HUES48 (cell line): ENCODE results near the gene SPEM1.

Source experiments
- H3K27ac ChIP-seq: one replicate; pipeline ENCODE4 v1.7.0; 2013; ENCODE audit warnings: low read depth, low read length, inconsistent platforms
- H3K27me3 ChIP-seq: 2 replicates; pipeline ENCODE4 v1.6.1; 2013; ENCODE audit warnings: mild to moderate bottlenecking, low read length; ENCODE audit not compliant: control insufficient read depth, insufficient read depth
- H3K36me3 ChIP-seq: 2 replicates; pipeline ENCODE4 v1.6.1; 2013; ENCODE audit warnings: low read length; ENCODE audit not compliant: control insufficient read depth, insufficient read depth
- H3K4me1 ChIP-seq: 2 replicates; pipeline ENCODE4 v1.6.1; 2013; ENCODE audit warnings: mild to moderate bottlenecking, low read length; ENCODE audit not compliant: control insufficient read depth, insufficient read depth
- H3K4me3 ChIP-seq: 2 replicates; pipeline ENCODE4 v1.5.1; 2013; ENCODE audit warnings: mild to moderate bottlenecking, low read depth, low read length
- H3K9ac ChIP-seq: 2 replicates; pipeline ENCODE4 v1.6.1; 2013; ENCODE audit warnings: mild to moderate bottlenecking, low read depth, low read length, moderate library complexity
- H3K9me3 ChIP-seq: 2 replicates; pipeline ENCODE4 v1.6.1; 2013; ENCODE audit warnings: low read length; ENCODE audit not compliant: control insufficient read depth, insufficient read depth

The SPEM1 gene

DNA sequence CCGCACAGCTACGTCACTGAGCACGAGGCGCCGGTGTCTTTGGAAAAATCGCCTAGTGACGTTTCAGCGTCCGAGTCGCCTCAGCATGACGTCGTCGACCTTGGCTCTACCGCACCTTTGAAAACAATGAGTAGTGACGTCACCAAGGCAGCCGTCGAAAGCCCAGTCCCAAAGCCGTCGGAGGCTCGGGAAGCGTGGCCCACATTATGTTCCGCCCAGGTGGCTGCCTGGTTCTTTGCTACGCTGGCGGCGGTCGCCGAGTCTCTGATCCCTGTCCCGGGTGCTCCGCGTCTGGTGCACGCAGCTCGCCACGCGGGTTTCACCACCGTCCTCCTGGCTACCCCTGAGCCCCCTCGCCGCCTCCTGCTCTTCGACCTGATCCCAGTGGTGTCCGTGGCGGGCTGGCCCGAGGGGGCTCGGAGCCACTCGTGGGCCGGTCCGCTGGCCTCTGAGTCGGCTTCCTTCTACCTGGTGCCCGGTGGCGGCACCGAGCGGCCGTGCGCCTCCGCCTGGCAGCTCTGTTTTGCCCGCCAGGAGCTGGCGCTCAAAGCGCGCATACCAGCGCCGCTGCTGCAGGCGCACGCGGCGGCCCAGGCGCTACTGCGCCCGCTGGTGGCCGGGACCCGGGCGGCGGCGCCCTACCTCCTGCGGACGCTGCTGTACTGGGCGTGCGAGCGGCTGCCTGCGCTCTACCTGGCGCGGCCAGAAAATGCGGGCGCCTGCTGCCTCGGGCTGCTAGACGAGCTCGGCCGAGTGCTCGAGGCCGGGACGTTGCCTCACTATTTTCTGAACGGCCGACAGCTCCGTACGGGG lies 16.6 kb downstream of the SPEM1 start:
- Histone ChIP-seq H3K4me1 (peaks cover 26% of the 10 kb centered on the region), H3K9ac (peak overlapping the region; percentile 50; the same call in 1 of the 2 replicates), H3K27me3 (peaks cover 24% of the 10 kb centered on the region), H3K9me3 (no peaks in the 10 kb centered on the region), H3K27ac (peak overlapping the region; percentile 23), H3K36me3 (no peaks in the 10 kb centered on the region), H3K4me3 (peak overlapping the region; percentile 92)

DNA sequence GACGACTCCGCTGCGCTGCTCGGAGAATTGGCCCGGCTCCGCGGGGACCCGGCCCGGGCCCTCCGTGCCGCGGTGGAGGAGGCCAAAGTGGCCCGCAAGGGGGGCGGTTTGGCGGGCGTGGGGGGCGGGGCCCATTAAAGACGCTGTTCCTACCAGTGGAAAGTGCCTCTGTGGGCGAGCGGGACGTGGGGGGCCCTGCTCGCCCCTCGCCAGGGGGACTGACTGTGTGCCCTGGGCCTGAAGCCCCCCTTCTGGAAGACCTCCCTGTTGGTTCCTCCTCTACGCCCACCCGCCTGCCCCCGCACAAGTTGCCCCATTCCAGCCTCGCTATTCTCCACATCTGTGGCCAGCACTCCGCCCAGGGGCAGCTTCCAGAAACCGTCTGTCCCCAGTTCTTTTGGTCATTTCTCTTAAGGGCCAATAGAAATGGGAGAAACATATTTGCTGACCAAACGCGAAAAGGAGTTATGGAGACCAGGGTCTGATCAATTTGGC lies 17.3 kb downstream of the SPEM1 start:
- peak overlapping the region; percentile 92 for H3K4me3 ChIP-seq
- peaks cover 24% of the 10 kb centered on the region for H3K27me3 ChIP-seq
- H3K36me3 ChIP-seq: no peaks in the 10 kb centered on the region
- H3K4me1 ChIP-seq: peaks cover 26% of the 10 kb centered on the region
- H3K9me3 ChIP-seq: no peaks in the 10 kb centered on the region
- H3K27ac ChIP-seq: no peak overlapping the region
- no peak overlapping the region for H3K9ac ChIP-seq

DNA sequence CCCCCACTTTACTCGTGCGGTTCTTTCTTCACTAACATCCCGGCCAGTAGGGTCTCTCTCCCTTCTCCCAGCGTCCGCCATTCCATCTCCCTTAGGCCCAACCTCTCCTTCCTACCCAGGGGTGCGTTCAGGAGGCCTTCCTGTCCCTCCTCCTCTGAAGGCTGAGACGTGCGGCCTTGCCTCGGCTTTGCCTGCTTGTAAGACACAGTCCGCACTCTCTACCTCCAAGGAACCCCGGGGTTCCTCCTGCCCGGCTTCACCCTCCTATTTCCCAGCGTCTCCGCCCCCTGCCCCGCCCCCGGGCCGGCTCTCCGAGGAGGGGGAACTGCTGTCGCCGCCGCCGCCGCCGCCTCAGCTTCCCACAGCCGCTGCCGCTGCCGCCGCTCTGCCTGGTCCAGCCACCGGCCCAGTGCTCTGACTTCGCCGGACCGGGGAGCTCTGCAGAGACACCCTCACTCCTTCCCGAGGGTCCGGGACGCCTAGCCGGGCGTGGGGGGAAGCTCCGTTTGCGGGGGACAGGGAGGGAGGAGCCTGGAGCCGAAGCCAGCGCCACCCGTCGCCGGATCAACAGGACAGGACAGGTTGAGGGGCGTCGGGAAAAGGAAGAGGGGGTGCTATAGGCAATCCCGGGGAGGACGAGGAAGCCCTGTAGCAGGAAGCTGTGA lies 18.0 kb downstream of the SPEM1 start:
- no peaks in the 10 kb centered on the region for H3K9me3 ChIP-seq
- H3K9ac ChIP-seq: no peak overlapping the region
- no peaks in the 10 kb centered on the region for H3K36me3 ChIP-seq
- H3K4me3 ChIP-seq: peak overlapping the region; percentile 92
- H3K27ac ChIP-seq: no peak overlapping the region
- peaks cover 24% of the 10 kb centered on the region for H3K27me3 ChIP-seq
- peaks cover 26% of the 10 kb centered on the region for H3K4me1 ChIP-seq

DNA sequence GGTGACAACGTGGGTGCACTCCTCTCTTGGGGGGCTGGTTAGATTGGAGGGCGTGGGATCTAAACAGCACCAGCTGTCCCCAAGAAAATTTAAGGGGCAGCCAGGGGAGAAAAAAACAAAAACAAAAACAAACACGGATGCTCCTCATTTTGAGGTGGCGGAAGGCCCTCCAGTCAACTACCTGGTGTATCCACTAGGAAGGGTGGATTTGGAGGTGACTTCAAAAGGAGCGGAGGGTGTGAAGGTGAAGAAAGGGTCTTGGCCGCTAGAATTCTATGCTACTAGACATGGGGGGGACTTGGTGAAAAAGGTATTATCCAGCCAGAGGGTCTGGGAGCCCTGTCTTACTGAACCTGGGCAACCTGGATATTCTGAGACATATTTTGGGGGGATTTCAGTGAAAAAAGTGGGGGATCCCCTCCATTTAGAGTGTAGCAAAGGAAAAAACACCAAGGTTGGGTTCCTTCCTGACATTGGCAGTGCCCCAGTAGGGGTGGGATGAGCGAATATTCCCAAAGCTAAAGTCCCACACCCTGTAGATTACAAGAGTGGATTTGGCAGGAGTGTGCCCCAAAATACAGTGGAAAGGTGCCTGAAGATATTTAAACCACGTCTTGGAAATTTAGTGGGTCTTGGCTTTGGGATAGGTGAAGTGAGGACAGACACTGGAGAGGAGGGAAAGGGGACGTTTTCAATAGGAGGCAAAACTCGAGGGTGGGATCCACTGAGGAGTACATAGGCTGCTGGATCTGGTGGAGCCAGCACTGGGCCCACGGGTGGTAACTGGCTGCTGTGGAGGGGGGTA lies 18.7 kb downstream of the SPEM1 start:
- peaks cover 24% of the 10 kb centered on the region for H3K27me3 ChIP-seq
- H3K36me3 ChIP-seq: no peaks in the 10 kb centered on the region
- no peak overlapping the region for H3K9ac ChIP-seq
- peak overlapping the region; percentile 92 for H3K4me3 ChIP-seq
- H3K9me3 ChIP-seq: no peaks in the 10 kb centered on the region
- no peak overlapping the region for H3K27ac ChIP-seq
- H3K4me1 ChIP-seq: peaks cover 26% of the 10 kb centered on the region

DNA sequence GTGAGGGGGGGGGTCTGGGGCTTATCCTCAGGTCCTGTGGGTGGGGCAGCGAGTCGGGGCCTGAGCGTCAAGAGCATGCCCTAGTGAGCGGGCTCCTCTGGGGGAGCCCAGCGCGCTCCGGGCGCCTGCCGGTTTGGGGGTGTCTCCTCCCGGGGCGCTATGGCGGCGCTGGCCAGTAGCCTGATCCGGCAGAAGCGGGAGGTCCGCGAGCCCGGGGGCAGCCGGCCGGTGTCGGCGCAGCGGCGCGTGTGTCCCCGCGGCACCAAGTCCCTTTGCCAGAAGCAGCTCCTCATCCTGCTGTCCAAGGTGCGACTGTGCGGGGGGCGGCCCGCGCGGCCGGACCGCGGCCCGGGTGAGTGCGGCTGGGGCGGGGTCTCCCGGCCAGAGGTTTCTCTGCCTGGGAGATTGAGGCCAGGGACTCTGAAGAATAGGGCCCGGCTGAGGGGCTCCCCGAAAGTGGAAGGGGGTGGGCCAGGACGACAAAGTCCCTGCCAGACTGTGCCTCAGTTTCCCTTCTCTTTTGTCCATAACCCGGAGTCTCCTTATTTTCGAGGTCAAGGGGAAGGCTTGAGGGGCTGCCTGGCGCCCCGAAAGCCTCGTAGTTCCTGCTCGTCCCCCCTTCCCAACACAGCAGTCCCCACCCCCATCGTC lies 19.5 kb downstream of the SPEM1 start, which contains the start of gene FGF11:
FGF11 (plus strand) TSS at position 51 of the 651 bp plus-strand sequence; CDS start at position 160, 109 bp downstream.
- Histone ChIP-seq H3K4me3 (peak within 1 kb of the TSS; percentile 92), H3K27me3 (peaks cover 24% of the 10 kb centered on the region), H3K36me3 (no peaks in the 10 kb centered on the region), H3K9ac (peak within 1 kb of the TSS; percentile 93), H3K9me3 (no peaks in the 10 kb centered on the region), H3K4me1 (peaks cover 29% of the 10 kb centered on the region), H3K27ac (peak within 1 kb of the TSS; percentile 86)

DNA sequence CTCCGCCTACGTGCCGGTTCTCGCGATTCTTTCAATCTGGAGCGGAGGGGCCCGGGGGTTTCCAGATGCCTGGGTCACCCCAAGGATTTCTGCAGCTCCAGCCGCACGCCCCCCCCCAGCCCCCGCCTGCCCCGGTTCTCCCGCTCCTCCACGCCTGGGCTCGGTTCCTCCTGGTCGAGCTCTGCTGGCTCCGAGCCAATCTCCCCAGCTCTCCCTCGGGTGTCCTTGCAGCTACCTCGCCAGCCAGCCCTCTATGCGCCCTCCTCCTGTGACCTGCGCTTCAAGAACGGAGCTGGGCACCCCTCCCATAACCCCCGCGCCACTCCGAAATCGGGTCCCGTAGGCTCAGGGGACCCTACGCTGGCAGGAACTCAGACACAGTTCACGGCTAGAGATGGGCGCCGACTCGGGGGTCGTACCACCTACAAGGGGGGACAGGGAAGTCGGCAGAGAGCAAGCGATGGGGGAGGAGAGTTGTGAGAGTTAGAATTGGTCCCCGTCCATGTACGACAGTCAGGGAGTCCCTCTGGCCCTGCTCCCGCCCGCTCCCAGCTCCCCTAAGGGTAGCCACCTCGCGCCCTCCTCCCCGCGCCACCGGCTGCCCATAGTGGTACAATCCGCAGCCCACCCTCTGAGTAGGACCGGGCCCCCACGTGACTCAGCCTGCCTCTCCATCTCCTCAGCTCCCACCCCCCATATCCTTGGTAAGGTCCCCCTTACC lies 20.1 kb downstream of the SPEM1 start:
- Histone ChIP-seq H3K4me3 (peak overlapping the region; percentile 92), H3K36me3 (no peaks in the 10 kb centered on the region), H3K27me3 (peaks cover 24% of the 10 kb centered on the region), H3K27ac (peak overlapping the region; percentile 86), H3K4me1 (peaks cover 31% of the 10 kb centered on the region), H3K9me3 (no peaks in the 10 kb centered on the region), H3K9ac (peak overlapping the region; percentile 93)

DNA sequence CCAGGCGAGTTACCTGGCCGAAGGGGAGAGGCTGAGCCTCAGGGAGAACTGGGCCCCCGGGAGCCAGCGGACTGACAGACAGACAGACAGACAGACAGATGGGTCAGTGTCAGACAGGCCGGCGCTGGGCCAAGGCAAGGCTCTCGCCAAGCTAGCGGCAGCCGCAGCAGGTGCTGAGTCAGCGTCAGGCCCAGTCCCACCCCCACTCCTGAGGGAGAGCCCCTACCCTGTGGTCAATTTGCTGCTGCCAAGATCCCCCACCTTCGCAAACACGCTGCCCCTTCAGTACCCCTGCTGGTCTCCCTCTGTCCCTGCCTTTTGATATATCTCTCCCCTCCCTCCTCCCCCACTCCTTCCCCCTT lies 20.7 kb downstream of the SPEM1 start:
- H3K9me3 ChIP-seq: no peaks in the 10 kb centered on the region
- peaks cover 24% of the 10 kb centered on the region for H3K27me3 ChIP-seq
- H3K4me3 ChIP-seq: peak overlapping the region; percentile 92
- H3K27ac ChIP-seq: peak overlapping the region; percentile 86
- H3K9ac ChIP-seq: peak overlapping the region; percentile 93; the same call in 1 of the 2 replicates
- H3K36me3 ChIP-seq: no peaks in the 10 kb centered on the region
- peaks cover 31% of the 10 kb centered on the region for H3K4me1 ChIP-seq

DNA sequence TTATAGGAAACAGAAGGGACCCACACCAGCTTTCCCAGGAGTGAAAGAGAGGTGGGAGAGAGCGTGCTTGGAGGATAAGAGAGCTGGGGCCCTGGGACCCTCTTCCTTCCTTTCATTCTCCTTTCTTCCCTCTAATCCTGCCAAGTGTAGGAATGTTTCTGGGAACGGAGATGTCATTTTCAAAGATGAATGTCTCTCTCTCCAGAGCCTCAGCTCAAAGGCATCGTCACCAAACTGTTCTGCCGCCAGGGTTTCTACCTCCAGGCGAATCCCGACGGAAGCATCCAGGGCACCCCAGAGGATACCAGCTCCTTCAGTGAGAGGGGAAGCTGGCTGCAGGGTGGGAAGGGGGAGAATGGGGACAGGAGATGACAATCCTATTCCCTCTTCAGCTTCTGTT lies 21.1 kb downstream of the SPEM1 start:
- H3K27me3 ChIP-seq: peaks cover 24% of the 10 kb centered on the region
- H3K9me3 ChIP-seq: no peaks in the 10 kb centered on the region
- H3K4me3 ChIP-seq: peak overlapping the region; percentile 92
- H3K9ac ChIP-seq: no peak overlapping the region
- peaks cover 28% of the 10 kb centered on the region for H3K4me1 ChIP-seq
- no peaks in the 10 kb centered on the region for H3K36me3 ChIP-seq
- H3K27ac ChIP-seq: peak overlapping the region; percentile 46

DNA sequence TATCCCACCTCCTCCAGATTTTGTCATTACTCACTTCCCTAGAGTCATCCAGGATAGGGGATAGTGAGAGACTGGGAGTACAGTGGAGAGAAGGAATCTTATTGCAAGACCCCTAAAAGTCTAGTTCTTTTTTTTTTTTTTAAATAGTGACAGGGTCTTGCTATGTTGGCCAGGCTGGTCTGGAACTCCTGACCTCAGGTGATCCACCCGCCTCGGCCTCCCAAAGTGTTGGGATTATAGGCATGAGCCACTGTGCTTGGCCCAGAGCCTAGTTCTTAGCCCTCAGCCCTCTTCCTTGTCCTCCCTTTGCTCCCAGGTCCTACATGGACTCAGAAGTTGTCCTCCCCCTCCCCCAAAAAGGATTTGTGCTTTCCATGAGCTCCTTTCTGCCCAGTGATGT lies 22.0 kb downstream of the SPEM1 start:
- Histone ChIP-seq H3K9me3 (no peaks in the 10 kb centered on the region), H3K4me3 (no peak overlapping the region), H3K36me3 (no peaks in the 10 kb centered on the region), H3K9ac (no peak overlapping the region), H3K27me3 (peaks cover 24% of the 10 kb centered on the region), H3K27ac (no peak overlapping the region), H3K4me1 (peaks cover 30% of the 10 kb centered on the region)
